ENCODE results near the gene JTB. TPM values are rescaled to one million over a fixed set of nuclear protein-coding genes. Genes with fewer than 3 reads are reported as not detected.

JTB gene
- polyA plus RNA-seq, 2 of the 4 experiments (the other 2 are of a cell fraction) = 106 to 162 TPM

- H3K9me3 ChIP-seq = no peaks in the 10 kb centered on the region
- DNase-seq (ENCODE audit: low read depth in 1 of 2, low spot score in 1 of 2) (peak in 1 of 2 experiments; percentile 39), FAIRE-seq (no peak), ATAC-seq (peak; percentile 63 to 70; a peak in 5 of 6 replicates)
- H3K4me2 ChIP-seq = no peak overlapping the region
- TF ChIP-seq MAZ (IDR thresholded peaks at IDR 0.05; ENCODE audit: borderline replicate concordance, low read depth, low read length) (no peak), ZNF302 (CRISPR knock-in tag; IDR thresholded peaks at IDR 0.05) (no peak), NR3C1 (IDR thresholded peaks at IDR 0.05) (no peak), ATOH8 (CRISPR knock-in tag; IDR thresholded peaks at IDR 0.05; ENCODE audit: low read depth) (no peak), MAFK (IDR thresholded peaks at IDR 0.05; ENCODE audit: partially characterized antibody) (no peak), RAD21 (conservative IDR thresholded peaks at IDR 0.05 in 1 of 2, IDR thresholded peaks at IDR 0.05 in 1 of 2) (no peak), EP300 (IDR thresholded peaks at IDR 0.05) (no peak), KDM5A (IDR thresholded peaks at IDR 0.05) (no peak), CHD4 (IDR thresholded peaks at IDR 0.05; ENCODE audit: borderline replicate concordance) (no peak), RNF2 (IDR thresholded peaks at IDR 0.05; ENCODE audit: borderline replicate concordance, low read depth) (no peak), MYC (IDR thresholded peaks at IDR 0.05; ENCODE audit: borderline replicate concordance, low read length) (no peak), POLR2A (IDR thresholded peaks at IDR 0.05; ENCODE audit: low read length) (no peak), HOXA7 (CRISPR knock-in tag; IDR thresholded peaks at IDR 0.05) (no peak)
- TF ChIP-seq, protein P1, sequence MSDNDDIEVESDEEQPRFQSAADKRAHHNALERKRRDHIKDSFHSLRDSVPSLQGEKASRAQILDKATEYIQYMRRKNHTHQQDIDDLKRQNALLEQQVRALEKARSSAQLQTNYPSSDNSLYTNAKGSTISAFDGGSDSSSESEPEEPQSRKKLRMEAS (IDR thresholded peaks at IDR 0.05) = no peak
- TF ChIP-seq, protein P2, sequence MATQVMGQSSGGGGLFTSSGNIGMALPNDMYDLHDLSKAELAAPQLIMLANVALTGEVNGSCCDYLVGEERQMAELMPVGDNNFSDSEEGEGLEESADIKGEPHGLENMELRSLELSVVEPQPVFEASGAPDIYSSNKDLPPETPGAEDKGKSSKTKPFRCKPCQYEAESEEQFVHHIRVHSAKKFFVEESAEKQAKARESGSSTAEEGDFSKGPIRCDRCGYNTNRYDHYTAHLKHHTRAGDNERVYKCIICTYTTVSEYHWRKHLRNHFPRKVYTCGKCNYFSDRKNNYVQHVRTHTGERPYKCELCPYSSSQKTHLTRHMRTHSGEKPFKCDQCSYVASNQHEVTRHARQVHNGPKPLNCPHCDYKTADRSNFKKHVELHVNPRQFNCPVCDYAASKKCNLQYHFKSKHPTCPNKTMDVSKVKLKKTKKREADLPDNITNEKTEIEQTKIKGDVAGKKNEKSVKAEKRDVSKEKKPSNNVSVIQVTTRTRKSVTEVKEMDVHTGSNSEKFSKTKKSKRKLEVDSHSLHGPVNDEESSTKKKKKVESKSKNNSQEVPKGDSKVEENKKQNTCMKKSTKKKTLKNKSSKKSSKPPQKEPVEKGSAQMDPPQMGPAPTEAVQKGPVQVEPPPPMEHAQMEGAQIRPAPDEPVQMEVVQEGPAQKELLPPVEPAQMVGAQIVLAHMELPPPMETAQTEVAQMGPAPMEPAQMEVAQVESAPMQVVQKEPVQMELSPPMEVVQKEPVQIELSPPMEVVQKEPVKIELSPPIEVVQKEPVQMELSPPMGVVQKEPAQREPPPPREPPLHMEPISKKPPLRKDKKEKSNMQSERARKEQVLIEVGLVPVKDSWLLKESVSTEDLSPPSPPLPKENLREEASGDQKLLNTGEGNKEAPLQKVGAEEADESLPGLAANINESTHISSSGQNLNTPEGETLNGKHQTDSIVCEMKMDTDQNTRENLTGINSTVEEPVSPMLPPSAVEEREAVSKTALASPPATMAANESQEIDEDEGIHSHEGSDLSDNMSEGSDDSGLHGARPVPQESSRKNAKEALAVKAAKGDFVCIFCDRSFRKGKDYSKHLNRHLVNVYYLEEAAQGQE (IDR thresholded peaks at IDR 0.05) = no peak
- TF ChIP-seq, protein P3, sequence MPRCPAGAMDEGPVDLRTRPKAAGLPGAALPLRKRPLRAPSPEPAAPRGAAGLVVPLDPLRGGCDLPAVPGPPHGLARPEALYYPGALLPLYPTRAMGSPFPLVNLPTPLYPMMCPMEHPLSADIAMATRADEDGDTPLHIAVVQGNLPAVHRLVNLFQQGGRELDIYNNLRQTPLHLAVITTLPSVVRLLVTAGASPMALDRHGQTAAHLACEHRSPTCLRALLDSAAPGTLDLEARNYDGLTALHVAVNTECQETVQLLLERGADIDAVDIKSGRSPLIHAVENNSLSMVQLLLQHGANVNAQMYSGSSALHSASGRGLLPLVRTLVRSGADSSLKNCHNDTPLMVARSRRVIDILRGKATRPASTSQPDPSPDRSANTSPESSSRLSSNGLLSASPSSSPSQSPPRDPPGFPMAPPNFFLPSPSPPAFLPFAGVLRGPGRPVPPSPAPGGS (IDR thresholded peaks at IDR 0.05) = no peak
- 92% methylated on average over 14 of the region's 14 CpGs for WGBS (ENCODE audit: missing lambda C conversion rate)
- H3K4me3 ChIP-seq = no peak overlapping the region
- H3K4me1 ChIP-seq = no peaks in the 10 kb centered on the region
- ChIA-PET POLR2A (interaction anchor here (1.4 kb wide), 1 partner anchor 16 kb away, joined by 5 read pairs; the partner anchor contains the start of gene DENND4B), CTCF (interaction anchor here (0.6 to 6.1 kb wide), 6 partner anchors 7 to 133 kb away, joined by 3 to 39 read pairs (median 3); partner anchors contain the start of gene DENND4B)
- no peak overlapping the region for H3K27ac ChIP-seq
Observed at GRCh38 chr1:153929981-153930948, 47.2 kb downstream of the JTB start.

- Histone ChIP-seq H3K27ac (no peak overlapping the region), H3K4me3 (no peak overlapping the region), H3K4me1 (no peaks in the 10 kb centered on the region; the same call in 2 of the 3 replicates), H3K4me2 (no peak overlapping the region), H3K9me3 (no peaks in the 10 kb centered on the region)
- 89% methylated on average over 5 of the region's 5 CpGs for WGBS (ENCODE audit: missing lambda C conversion rate)
- no peak for DNase-seq (ENCODE audit: low read depth in 1 of 2, low spot score in 1 of 2)
- FAIRE-seq = no peak
- ChIA-PET POLR2A (interaction anchor here (1.4 kb wide), 1 partner anchor 16 kb away, joined by 5 read pairs; the partner anchor contains the start of gene DENND4B), CTCF (interaction anchor here (0.6 to 6.1 kb wide), 6 partner anchors 8 to 133 kb away, joined by 3 to 39 read pairs (median 4); partner anchors contain the start of genes DENND4B and RAB13)
- no peak for TF ChIP-seq ELK1 (IDR thresholded peaks at IDR 0.05; ENCODE audit: low read depth, low read length)
- no peak for TF ChIP-seq FOSL2 (IDR thresholded peaks at IDR 0.05)
- TF ChIP-seq FOSL2 (CRISPR knock-in tag; IDR thresholded peaks at IDR 0.05) = no peak
- TF ChIP-seq, protein P4, sequence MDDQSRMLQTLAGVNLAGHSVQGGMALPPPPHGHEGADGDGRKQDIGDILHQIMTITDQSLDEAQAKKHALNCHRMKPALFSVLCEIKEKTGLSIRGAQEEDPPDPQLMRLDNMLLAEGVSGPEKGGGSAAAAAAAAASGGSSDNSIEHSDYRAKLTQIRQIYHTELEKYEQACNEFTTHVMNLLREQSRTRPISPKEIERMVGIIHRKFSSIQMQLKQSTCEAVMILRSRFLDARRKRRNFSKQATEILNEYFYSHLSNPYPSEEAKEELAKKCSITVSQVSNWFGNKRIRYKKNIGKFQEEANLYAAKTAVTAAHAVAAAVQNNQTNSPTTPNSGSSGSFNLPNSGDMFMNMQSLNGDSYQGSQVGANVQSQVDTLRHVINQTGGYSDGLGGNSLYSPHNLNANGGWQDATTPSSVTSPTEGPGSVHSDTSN (IDR thresholded peaks at IDR 0.05) = no peak
- no peak for TF ChIP-seq CBX2 (IDR thresholded peaks at IDR 0.05; ENCODE audit: borderline replicate concordance, low read depth)
- TF ChIP-seq RCOR1 (IDR thresholded peaks at IDR 0.05; ENCODE audit: low read depth, low read length) = no peak
- TF ChIP-seq CEBPB (IDR thresholded peaks at IDR 0.05) = no peak
- TF ChIP-seq EP300 (IDR thresholded peaks at IDR 0.05) = no peak
- TF ChIP-seq HMGXB4 (CRISPR knock-in tag; IDR thresholded peaks at IDR 0.05; ENCODE audit: borderline replicate concordance) = no peak
- ATAC-seq = no peak
Observed at GRCh38 chr1:153929426-153929825, 48.0 kb downstream of the JTB start.
